HL-60/S4 treated with retinoic acid at 250 ng/mL for 4 days and 3 days (cell line): ENCODE measurements around the gene EPHA10.
"Not testable (repeated sequence)": the region's sequence is repeated elsewhere in the genome, so short reads cannot be mapped to it uniquely, and the experiment has no call there.

Source experiments
- in situ Hi-C: fragments of 300-500 bp; cut with MboI; formaldehyde crosslinking; loops from 2 replicates; pipeline ENCODE4 v1.7.0; 2022; ENCODE audit warnings: low sequenced_read_pairs

EPHA10 gene

GRCh38 chr1:37737975-37738374 lies 26.9 kb downstream of the EPHA10 start:
- in situ Hi-C loops: not testable (repeated sequence)

GRCh38 chr1:37734629-37735591 lies 30.0 kb downstream of the EPHA10 start:
- in situ Hi-C loops: no loop called here

GRCh38 chr1:37732111-37732780 lies 32.7 kb downstream of the EPHA10 start:
- in situ Hi-C loops: no loop called here

DNA sequence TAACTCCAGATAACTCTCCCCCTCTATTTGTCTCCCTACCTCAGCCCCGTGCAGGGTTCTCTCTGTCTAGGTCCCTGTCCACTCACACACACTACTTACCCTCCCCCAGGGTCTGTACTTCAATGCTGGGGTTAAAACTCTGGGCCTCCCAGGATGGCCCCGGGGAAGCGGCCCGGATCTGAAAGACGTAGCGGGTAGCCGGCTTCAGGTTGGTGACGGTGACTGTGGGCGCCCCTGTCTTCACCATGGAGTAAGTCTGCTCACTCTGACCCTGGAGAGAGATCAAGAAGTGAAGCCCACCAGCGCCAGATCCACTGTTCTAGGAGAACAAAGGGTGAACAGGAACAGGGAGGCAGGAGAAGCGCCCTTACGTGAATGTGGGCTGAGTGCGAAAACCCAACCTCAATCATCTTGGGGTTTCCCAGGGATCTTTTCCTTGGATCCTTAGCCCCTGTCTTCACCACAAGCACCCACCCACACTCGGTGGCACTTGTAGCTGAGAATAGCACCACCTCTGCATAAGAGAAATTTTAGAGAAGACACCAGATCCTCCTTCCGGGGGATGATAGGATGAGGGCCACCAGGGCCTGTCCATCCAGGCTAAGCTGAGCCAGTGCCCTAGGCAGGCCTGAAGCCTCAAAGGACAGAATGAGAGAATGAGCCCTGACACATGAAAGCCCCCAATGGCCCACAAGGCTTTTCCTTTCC lies 33.5 kb downstream of the EPHA10 start:
- in situ Hi-C loops: no loop called here

GRCh38 chr1:37730376-37730775 lies 34.5 kb downstream of the EPHA10 start:
- in situ Hi-C loops: no loop called here

GRCh38 chr1:37728416-37728815 lies 36.5 kb downstream of the EPHA10 start:
- in situ Hi-C loops: no loop called here

GRCh38 chr1:37726751-37727585 lies 38.0 kb downstream of the EPHA10 start:
- in situ Hi-C loops: no loop called here

- in situ Hi-C loops: no loop called here
Observed at GRCh38 chr1:37725851-37726613, 38.9 kb downstream of the EPHA10 start.

- in situ Hi-C loops: no loop called here
Observed at GRCh38 chr1:37724575-37724974, 40.3 kb downstream of the EPHA10 start.

GRCh38 chr1:37723390-37724078 lies 41.4 kb downstream of the EPHA10 start:
- in situ Hi-C loops: no loop called here

DNA sequence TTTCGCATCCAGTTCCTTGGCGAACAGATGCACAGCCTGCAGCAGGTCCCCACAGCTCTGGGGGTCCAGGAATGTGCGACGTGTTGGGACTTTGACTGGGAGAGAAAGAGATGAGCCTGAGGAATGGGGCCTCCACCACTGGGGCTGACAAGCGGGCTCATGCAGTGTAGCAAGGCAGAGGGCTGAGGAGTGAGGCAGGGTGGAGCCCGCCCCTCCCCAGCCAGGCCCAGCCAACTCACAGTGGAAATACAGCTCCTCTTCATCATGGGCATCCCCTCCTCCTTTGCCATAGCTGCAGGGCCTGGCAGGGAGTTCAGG lies 41.9 kb downstream of the EPHA10 start:
- in situ Hi-C loops: no loop called here

DNA sequence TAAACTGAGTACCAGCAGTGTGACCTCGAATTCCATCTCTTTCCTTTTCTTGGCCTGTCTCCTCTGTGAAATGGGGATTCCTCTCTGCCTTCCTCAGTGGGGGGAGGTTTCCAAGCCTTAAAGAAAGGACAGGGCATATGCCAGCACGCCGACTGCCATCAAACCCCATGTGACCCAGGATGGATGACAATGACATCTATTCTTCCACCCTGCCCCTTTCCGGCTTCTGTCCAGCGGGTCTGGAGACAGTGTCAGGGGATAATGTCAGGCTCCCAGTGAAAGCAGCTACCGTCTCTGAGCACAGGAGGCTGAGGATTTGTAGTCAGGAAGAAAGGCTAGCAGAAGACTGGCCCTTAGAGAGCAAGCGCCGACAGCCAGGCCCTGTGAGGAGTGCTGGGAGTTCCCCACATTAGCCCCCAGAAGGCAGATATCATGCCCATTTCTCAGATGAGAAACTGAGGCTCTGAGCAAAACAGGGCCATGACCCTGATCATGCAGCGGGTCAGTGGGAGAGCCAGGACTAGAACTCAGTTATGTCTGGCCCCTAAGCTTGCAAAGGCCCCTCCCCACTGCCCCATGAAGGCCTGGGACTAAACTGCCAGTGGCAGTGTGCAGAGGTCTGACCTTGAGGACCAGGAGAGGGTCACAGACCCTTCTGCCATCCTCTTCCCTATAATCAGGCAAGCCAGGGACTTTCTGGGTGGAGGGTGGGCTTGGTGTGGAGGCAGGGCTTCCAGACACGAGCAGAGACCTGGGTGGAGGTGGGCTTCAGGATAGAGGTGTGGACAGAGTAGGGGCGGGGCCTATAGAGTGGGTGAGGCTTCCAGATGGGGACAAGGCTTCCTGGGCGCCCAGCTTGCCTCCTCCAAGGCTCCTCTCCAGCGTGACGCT lies 42.5 kb downstream of the EPHA10 start:
- in situ Hi-C loops: no loop called here

- in situ Hi-C loops: no loop called here
Observed at GRCh38 chr1:37721565-37721964, 43.4 kb downstream of the EPHA10 start.

- in situ Hi-C loops: no loop called here
Observed at GRCh38 chr1:37720231-37721130, 44.4 kb downstream of the EPHA10 start.

- in situ Hi-C loops: no loop called here
Observed at GRCh38 chr1:37719572-37720195, 45.2 kb downstream of the EPHA10 start.

- in situ Hi-C loops: no loop called here
Observed at GRCh38 chr1:37718901-37719571, 45.9 kb downstream of the EPHA10 start.
